A549 (cell line): ENCODE data around the gene MSRB3.

Source experiments
- BCL3 ChIP-seq: fragments of >200 bp; sonication (Bioruptor Twin); formaldehyde crosslinking; IDR thresholded peaks from 3 replicates; pipeline ENCODE4 v1.6.1; 2016
- CTCF ChIP-seq: fragments of >200 bp; sonication (Bioruptor Twin); formaldehyde crosslinking; IDR thresholded peaks from 3 replicates; pipeline ENCODE4 v1.5.1; 2016
- EP300 ChIP-seq, 2 experiments: fragments of >200 bp; sonication (Bioruptor Twin); formaldehyde crosslinking; IDR thresholded peaks; 2 replicates in 1 of 2; 3 replicates in 1 of 2; pipeline ENCODE4 v1.6.1; 2016 to 2017
- MAX ChIP-seq: IDR thresholded peaks from 2 replicates; pipeline ENCODE4 v1.6.1; 2012
- MYC ChIP-seq: IDR thresholded peaks from 2 replicates; pipeline ENCODE4 v1.6.1; 2012; ENCODE audit warnings: mild to moderate bottlenecking, inconsistent platforms, low read length, improper control_type of control experiment, borderline replicate concordance
- POLR2A ChIP-seq: IDR thresholded peaks from 2 replicates; pipeline ENCODE4 v1.6.1; 2012; ENCODE audit warnings: mild to moderate bottlenecking, low read length
- RAD21 ChIP-seq, 2 experiments: fragments of >200 bp in 1 of 2; sonication (Bioruptor Twin) in 1 of 2; formaldehyde crosslinking in 1 of 2; IDR thresholded peaks in 1 of 2; conservative IDR thresholded peaks in 1 of 2; 2 replicates in 1 of 2; 3 replicates in 1 of 2; pipeline ENCODE4 v1.6.1; 2012 to 2018; ENCODE audit warnings: inconsistent platforms in 1 of 2
- REST ChIP-seq: fragments of 200-600 bp; sonication (generic); IDR thresholded peaks from 2 replicates; pipeline ENCODE4 v1.6.1; 2016; ENCODE audit warnings: antibody characterized with exemption, mild to moderate bottlenecking, moderate library complexity
- RNF2 ChIP-seq: fragments of 200-600 bp; sonication (generic); IDR thresholded peaks from 2 replicates; pipeline ENCODE4 v1.6.1; 2016; ENCODE audit warnings: low read depth, mild to moderate bottlenecking, antibody characterized with exemption, moderate library complexity, borderline replicate concordance
- ZC3H11A ChIP-seq: fragments of 450-650 bp; IDR thresholded peaks from 2 replicates; pipeline ENCODE4 v1.6.1; 2014; ENCODE audit warnings: antibody characterized with exemption, mild to moderate bottlenecking
- ZSCAN20 ChIP-seq: fragments of 250-450 bp; sonication (Bioruptor Pico); IDR thresholded peaks from 2 replicates; pipeline ENCODE4 v1.8.0; 2022; ENCODE audit warnings: mild to moderate bottlenecking, moderate library complexity

GRCh38 chr12:65331456-65331855 is 53.0 kb downstream of the MSRB3 start:
- TF ChIP-seq MAX (no peak), REST (no peak), RAD21 (conservative IDR thresholded peaks at IDR 0.05 in 1 of 2, IDR thresholded peaks at IDR 0.05 in 1 of 2) (no peak), ZSCAN20 (no peak), CTCF (no peak), MYC (no peak), BCL3 (no peak), EP300 (IDR thresholded peaks at IDR 0.05) (no peak), POLR2A (no peak), ZC3H11A (no peak), RNF2 (no peak)
